ENCODE data around the gene SLC13A3.

The SLC13A3 gene

DNA sequence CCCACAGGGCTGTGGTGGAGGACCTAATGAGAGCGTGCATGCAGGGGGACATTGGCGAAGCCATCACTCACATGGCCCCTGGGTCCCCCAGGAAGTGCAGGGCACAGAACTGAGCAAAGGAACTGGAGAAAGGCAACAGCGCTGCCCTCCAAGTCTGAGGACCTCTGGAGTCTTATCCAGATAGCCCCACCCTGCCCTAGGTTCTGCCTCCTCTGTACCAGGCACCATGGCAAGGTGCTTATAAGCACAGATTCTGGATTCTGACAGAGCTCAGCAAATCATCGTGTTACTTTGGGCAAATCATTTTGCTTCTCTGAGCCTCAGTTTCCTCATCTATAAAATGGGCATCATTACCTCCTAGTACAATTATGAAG, 44.5 kb downstream of the SLC13A3 start:
- DNase-seq (ENCODE audit: low read depth in 1 of 2, low spot score in 1 of 2), result no peak

GRCh38 chr20:46605978-46606816, 45.1 kb downstream of the SLC13A3 start:
- no peak for DNase-seq (ENCODE audit: low read depth in 1 of 2, low spot score in 1 of 2)

DNA sequence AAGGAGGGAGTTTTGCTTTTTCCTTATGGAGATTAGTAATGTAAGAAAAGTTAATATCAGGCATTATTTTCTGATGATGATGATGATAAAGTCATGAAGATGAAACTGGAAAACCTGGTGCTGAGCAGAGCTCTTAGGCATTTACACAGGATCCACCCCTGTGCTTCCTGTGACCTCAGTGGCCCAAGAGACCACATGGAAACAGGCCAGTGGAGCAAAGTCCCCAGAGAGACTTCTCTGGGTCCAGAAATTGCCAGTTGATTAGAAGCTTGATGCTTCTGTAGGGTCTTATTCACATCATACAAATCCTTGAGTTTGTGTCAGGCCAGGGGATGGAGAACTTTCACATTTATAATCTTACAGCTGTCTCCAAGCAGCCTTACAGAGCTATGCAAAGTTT, 46.1 kb downstream of the SLC13A3 start:
- no peak for DNase-seq (ENCODE audit: low read depth in 1 of 2, low spot score in 1 of 2)

- no peak for DNase-seq (ENCODE audit: low read depth in 1 of 2, low spot score in 1 of 2)
Observed at GRCh38 chr20:46604551-46605133, 46.6 kb downstream of the SLC13A3 start.

GRCh38 chr20:46602429-46602828, 48.8 kb downstream of the SLC13A3 start:
- DNase-seq (ENCODE audit: low read depth in 1 of 2, low spot score in 1 of 2), result no peak

- DNase-seq (ENCODE audit: low read depth in 1 of 2, low spot score in 1 of 2), result no peak
Observed at GRCh38 chr20:46601603-46602122, 49.6 kb downstream of the SLC13A3 start.

- DNase-seq (ENCODE audit: low read depth in 1 of 2, low spot score in 1 of 2), result no peak
Observed at GRCh38 chr20:46600286-46600752, 50.9 kb downstream of the SLC13A3 start.

DNA sequence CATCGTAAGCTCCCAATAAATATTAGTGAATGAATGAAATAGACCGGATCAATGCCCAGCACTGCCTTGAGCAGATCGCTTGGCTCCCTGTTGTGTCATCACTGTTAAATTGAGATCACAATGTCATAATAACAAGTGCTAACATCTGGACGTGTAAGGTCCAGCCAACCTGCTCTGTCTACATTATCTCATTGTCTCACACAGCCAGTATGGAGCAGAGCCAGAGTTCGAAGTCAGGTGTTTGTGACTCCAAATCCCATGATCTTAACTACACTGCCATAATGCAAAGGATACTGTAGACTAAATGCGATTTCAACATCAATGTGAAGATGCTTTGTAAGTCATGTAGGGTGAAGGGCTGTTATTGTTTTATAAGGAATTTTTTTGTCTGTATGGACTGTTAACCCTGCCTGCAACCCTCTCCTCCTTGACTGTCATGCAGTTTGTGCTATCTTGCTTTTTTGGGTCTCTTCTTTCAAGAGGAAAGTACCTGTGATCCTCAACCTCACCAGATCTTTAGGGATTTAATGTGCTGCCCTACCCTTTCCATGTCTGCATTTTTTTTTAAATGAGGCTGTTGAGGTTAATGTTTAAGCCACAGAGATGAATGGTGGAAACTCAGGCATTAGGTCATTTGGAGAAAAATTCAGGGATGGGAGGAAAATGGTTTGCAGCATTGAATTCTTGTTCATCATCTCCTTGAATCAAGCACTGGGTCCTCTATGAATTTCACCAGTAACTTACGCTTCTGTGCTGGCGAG, 51.9 kb downstream of the SLC13A3 start:
- DNase-seq (ENCODE audit: low read depth in 1 of 2, low spot score in 1 of 2), result no peak

GRCh38 chr20:46595933-46596332, 55.3 kb downstream of the SLC13A3 start:
- DNase-seq (ENCODE audit: low read depth in 1 of 2, low spot score in 1 of 2), result no peak

GRCh38 chr20:46594725-46595124, 56.5 kb downstream of the SLC13A3 start:
- no peak for DNase-seq (ENCODE audit: low read depth in 1 of 2, low spot score in 1 of 2)

GRCh38 chr20:46592580-46593362, 58.5 kb downstream of the SLC13A3 start:
- DNase-seq (ENCODE audit: low read depth in 1 of 2, low spot score in 1 of 2), result no peak

GRCh38 chr20:46590443-46590842, 60.8 kb downstream of the SLC13A3 start:
- DNase-seq (ENCODE audit: low read depth in 1 of 2, low spot score in 1 of 2), result no peak

GRCh38 chr20:46588532-46589511, 62.4 kb downstream of the SLC13A3 start:
- no peak for DNase-seq (ENCODE audit: low read depth in 1 of 2, low spot score in 1 of 2)

- no peak for DNase-seq (ENCODE audit: low read depth in 1 of 2, low spot score in 1 of 2)
Observed at GRCh38 chr20:46587986-46588385, 63.3 kb downstream of the SLC13A3 start.

- no peak for DNase-seq (ENCODE audit: low read depth in 1 of 2, low spot score in 1 of 2)
Observed at GRCh38 chr20:46586724-46587123, 64.5 kb downstream of the SLC13A3 start.

DNA sequence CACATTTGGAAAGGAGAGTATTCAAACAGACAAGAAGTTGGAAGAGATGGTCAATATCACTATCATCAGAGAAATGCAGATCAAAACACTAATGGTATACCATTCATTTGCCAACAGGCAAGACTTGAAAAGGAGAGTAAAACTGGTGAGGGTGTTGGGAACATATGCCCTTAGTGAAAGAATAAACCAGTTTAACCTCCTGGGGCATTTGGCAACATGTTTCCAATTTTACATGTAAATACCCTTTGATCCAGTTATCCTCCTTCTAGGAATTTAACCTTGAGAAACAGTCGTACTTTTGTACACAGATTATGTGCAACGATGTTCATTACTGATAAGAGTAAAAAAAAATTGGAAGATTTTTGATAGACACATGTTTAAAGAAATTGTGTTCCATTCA, 66.8 kb downstream of the SLC13A3 start:
- DNase-seq (ENCODE audit: low read depth in 1 of 2, low spot score in 1 of 2), result no peak

DNA sequence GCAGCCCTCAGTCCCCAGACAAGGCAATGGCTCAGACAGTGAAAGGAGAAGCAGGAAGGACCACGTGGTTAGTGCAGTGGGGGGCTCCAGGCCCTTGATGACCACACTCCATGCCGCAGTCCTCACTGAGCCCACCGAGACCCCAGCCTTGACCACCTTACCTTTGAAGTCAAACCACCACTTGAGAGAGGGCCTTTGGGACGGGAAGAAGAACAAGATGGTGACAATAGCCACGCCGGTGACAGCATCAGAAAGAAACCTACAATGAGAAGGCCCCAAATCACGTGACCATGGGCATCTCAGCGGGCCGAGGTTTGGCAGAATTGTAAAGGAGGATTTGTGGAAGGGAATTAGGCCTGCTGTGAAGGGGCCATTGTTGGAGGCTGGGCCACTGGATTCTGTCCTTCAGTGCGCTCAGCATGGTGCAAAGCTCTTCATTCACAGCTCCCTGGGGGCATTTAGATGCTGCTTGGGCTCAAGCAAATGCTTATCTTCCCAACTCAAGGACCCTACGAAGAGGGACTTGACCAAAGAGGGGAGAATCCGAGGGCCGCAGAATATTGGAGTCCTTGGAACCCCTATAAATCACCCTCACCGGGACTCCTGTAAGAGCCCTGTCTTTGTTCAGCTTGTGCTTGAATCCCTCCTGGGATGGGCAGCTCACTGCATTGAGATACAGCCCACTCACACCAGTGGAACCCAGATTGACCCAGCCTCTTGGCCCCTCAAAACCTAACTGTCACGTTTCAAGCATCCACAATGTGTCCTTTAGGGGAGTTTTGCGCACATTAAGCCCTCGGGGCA, 67.6 kb downstream of the SLC13A3 start:
- DNase-seq (ENCODE audit: low read depth in 1 of 2, low spot score in 1 of 2), result no peak

DNA sequence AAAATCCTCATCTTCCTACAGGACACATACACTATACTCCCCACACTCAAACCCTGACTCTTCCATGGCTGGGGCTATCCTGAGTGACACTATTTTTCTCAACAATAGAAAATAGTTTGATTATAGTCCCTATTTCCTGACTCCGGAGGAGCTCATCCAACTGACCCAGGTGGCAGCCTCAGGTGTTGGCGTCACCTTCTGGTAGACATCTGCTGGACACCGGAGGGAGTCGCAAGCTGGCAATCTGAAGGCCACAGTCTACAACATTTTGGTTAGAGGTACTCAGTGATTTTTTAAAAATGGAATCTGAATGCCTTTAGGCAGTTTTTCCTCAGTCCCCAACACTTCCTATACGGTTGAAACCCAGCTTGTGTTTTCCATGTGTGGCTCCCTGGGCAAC, 68.6 kb downstream of the SLC13A3 start:
- DNase-seq (ENCODE audit: low read depth in 1 of 2, low spot score in 1 of 2), result no peak

- no peak for DNase-seq (ENCODE audit: low read depth in 1 of 2, low spot score in 1 of 2)
Observed at GRCh38 chr20:46581391-46581790, 69.9 kb downstream of the SLC13A3 start.

Data from activated T-helper 1 cell treated with anti-CD3 and anti-CD28 coated beads, Interleukin-2, amount 50 U/mL, for 16 hours (primary cell).